Activated T-cell treated with anti-CD3 and anti-CD28 coated beads for 24 hours (primary cell): ENCODE measurements around the gene ANP32A.

Source experiments
- DNase-seq: peaks from one replicate; pipeline ENCODE4 v3.0.0-alpha.2; 2020; ENCODE audit warnings: low read depth

Gene ANP32A

GRCh38 chr15:68797599-68798345 is 22.9 kb downstream of the ANP32A start:
- DNase-seq: no peak

DNA sequence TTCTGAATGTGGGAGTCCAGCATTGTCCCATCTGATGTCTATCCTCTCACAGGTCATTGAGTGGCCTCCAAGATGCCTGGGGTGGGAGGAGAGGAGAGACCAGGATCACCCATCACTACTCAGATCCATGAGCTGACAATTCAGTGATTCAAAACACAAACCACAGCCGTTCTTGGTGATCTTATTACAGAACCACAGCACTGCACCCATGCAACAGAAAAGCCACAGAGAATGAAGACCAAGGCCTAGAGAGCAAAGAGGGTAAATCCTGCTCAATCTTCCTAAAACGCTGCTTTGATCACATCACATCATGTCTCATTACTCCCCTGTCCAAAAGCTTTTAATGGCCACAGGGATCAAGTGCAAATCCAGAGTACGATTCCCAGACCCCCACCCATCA is 23.5 kb downstream of the ANP32A start:
- no peak for DNase-seq

DNA sequence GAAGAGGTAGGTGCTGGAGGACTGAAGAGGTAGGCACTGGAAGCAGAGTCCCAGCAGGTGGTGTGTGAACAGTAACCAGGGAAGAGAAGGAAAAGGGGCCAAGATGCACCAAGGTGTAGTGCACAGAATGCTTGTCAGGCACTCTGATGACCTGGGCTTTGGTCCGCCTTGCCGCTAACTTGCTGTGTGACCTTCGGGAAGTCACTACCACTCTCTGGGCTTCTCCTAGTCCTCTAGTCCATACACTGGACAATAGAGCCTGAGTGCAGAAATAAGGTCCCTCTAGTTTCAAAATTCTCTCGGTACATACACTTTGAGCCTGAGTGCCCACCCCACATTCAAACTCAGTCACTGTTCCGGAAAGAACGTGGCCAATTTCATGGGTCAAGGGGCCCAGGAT is 24.1 kb downstream of the ANP32A start:
- DNase-seq: no peak

- peak; percentile 52 for DNase-seq
Measured at GRCh38 chr15:68795298-68795848, 25.3 kb downstream of the ANP32A start.

- no peak for DNase-seq
Measured at GRCh38 chr15:68794863-68795262, 25.8 kb downstream of the ANP32A start.

DNA sequence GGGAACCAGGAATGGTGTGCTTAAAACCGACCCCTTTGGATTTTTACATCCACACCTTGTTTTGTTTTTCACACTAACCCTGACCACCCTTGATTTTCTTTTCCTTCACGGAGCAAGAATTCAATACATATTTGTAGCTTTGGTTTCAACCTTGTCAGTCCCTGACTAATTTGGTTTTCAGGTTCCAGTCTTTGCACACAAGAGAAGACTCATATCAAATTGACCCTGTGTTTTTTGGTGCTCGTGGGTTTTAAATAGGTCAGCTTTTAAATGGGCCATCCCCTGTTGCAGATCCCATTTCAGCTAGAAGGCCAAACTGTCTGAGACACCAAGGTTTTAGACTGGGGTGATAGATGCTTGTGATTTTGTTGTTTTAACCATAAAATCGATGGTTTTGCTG is 26.4 kb downstream of the ANP32A start:
- DNase-seq: no peak

- DNase-seq: no peak
Measured at GRCh38 chr15:68793776-68794175, 26.9 kb downstream of the ANP32A start.

DNA sequence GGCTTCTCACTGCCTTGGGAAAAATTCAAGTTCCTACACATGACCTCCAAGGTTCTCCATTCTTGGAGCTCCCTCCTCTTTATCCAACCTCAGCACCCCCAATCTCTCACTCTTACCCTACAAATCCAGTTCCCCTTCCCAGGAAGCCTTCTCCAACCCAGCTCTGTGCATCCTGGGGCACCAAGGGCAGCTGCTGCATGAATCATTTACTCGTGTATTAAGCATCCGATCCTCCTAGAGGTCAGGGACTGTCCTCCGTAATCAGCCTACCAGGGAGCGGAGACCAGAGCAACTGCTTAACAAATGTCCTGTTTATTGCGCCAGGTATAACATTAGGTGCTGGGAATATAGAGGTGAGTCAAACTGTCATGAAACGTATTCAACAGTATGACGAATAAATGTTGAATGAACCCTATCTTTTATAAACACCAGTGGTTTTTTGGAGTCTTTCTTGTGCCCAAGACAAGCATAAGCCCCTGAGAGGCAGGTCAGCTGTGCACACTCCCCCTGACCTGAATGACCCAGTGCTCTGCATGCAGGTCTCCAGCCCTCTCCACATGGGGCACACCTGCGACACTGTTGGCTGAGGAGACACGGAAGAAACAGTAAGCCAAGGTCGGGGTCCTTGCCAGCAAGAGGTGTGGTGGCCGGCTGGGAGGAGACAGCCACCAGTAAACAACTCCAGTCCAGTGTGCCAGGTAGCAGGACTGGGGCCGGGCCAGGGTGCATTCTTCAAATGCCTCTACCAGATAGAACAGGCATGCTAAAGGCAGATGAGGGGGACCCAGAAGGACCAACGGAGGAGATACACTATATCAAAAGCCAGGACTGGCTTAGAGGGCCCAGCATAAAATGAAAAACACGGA is 27.6 kb downstream of the ANP32A start:
- DNase-seq: no peak

GRCh38 chr15:68791431-68792283 is 29.0 kb downstream of the ANP32A start:
- peak; percentile 49 for DNase-seq

- no peak for DNase-seq
Measured at GRCh38 chr15:68790910-68791309, 29.8 kb downstream of the ANP32A start.

- DNase-seq: no peak
Measured at GRCh38 chr15:68790242-68790575, 30.5 kb downstream of the ANP32A start.

DNA sequence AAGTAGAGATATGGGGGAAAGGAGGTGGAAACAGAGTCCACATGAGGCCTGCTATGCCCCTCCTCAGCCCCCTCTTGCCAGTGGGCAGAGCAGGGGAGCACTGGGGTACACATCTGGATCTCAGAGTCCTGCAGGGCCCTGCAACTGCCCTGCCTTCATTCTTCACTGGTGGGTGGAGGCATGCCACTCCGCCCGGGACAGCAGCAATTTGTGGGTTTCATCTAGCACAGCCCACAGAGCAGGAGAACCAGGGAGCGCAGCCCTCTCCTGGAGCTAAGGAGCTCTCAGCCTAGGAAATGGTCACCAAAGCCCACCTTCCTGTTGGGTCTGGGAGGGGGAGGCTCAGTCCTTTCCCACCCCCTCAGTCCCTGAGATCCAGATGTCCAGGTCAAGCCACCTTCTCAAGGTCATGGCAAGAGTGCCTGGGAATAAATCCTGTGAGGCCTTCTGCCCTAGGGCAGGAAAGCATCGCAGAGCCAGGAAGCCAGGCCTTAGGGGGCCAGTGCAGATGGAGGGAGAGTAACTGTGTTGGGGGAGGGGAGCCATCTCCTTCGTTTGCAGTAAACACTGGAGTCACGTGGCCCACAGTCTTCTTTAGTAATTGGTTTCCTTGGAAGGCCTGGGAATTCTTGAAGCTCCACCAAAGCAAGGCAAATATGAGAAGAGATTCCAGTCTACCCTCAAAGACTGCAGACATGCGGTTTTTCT is 31.0 kb downstream of the ANP32A start:
- DNase-seq: no peak

DNA sequence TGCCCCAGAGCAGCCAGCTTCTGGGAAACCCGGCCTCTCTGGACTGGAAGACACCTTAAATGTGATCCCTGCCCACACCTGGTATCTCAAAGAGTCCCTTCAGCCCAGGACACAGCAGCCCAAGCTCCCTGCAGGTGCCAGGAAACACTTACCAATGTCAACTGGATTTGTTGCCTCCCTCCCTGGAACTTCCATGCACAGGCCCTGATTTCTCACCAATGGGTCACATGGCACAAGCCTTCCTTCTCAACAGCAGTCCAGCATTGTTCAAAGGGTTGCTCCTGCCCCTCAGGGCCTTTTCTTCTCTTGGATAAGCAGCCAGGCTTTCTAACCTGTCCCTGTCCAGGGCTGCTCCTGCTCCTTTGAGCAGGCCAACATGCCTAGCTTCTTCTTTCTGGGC is 31.6 kb downstream of the ANP32A start:
- no peak for DNase-seq

GRCh38 chr15:68788264-68788624 is 32.5 kb downstream of the ANP32A start:
- DNase-seq: no peak

DNA sequence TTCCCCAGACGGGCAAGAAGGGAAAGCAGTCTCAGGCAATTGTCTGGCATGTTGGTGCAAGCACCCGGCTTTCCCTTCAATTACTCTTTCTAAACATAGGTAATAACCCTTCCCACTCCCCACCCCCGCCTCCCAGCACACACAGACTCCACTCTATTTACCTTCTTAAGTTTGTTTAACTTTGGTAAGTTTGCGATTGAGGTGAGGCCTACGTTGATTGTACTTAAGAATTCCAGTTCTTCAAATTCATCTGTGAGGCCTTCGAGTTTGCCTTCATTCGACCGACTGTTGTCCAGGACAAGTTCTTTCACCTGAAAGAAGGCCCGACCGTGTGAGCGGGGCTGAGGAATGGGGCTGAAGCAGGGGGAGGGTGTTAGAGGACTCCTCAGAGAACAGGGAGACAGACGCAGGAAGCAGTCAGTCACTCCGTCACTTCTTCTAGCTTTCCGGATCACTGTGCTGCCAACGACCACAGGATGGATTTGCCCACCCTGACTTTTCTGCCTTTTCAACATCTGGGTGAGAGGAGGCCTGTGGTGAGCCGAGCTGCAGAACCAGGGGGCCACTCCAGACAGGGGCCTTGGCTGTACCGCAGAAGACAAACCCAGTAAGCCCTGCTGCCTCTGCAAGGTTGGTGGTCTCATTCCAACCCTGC is 33.0 kb downstream of the ANP32A start:
- no peak for DNase-seq

DNA sequence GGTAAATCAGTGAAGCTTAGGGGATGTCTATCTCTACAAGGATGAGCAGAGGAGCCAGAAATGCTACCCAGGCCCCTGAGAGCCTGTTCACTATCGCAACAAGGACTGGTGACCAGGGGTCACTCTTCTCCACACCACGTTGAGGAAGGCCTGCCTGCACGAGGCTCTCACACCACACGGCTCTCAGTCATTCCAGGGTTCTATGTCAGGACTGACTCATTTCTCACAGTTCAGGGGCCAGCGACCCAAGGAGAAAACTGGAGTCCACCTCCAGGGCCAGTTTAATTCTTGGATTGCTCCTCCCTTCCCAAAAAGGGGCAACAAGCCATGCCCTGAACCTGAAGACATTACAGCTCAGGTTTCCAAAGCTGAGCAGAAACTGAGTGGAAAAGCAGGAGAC is 33.9 kb downstream of the ANP32A start:
- DNase-seq: no peak

- no peak for DNase-seq
Measured at GRCh38 chr15:68785541-68785940, 35.2 kb downstream of the ANP32A start.

DNA sequence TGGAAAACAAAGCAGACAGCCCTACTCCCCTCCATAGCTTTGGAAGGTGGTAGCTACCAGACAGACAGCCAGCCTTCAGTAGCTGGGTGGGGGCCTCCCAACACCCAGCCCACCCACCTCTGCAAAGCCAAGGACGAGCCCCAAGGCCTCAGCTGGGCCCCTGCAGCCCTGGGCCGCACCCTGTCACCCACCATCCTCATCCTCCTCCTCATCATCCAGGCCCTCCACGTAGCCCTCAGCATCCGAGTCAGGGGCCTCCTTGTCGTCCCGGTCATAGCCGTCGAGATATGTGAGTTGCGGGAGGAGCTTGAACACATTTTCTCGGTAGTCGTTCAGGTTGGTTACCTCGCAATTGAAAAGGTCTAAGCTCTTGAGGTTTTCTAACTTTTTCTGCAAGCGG is 36.5 kb downstream of the ANP32A start:
- DNase-seq: no peak

- DNase-seq: peak; percentile 23
Measured at GRCh38 chr15:68783226-68784058, 37.3 kb downstream of the ANP32A start.

DNA sequence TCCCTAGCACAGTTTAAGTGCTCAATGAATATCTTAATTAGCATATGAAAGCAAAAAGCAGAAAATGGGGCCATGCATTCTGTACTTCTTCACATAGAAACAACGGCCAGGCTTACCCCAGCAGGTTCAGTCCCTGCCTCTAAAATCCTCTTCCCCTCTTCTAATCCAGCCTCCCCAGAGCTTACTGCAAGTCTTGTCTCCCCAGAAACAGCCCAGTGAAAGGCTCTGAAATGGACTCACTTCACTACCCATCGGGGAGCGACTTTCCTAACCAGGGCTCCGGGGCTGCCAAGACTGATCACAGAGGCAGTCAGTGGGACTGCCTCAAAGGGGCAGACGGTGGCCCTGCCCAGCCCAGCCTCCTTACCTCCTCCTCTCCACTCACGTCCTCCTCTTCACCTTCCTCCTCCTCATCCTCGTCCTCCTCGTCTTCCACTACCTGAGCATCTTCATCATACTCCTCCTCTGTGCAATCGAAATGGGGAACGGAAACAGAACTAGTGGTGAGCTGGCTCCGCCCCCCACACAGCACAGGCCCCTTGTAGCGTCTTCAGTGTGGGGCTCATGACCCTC is 38.0 kb downstream of the ANP32A start:
- DNase-seq: no peak
